Fibroblast of lung (primary cell): ENCODE results near the gene RPS16. TPM values are rescaled to one million over a fixed set of nuclear protein-coding genes. Genes with fewer than 3 reads are reported as not detected.

Source experiments
- DNase-seq, 2 donors: peaks; one replicate each; pipeline versions ENCODE4 v3.0.0 to v3.0.0-alpha.2; 2010; ENCODE audit warnings: low read depth in 2 of 2
- H2AFZ ChIP-seq: 2 replicates; pipeline ENCODE4 v1.5.1; 2012; ENCODE audit warnings: low read length, control low read depth, inconsistent platforms
- H3K27ac ChIP-seq: 2 replicates; pipeline ENCODE4 v1.5.1; 2011; ENCODE audit warnings: low read length, control low read depth; ENCODE audit not compliant: insufficient read depth
- H3K27me3 ChIP-seq: 2 replicates; pipeline ENCODE4 v1.5.1; 2011; ENCODE audit warnings: mild to moderate bottlenecking, low read length; ENCODE audit not compliant: control insufficient read depth, insufficient read depth
- H3K36me3 ChIP-seq: 2 replicates; pipeline ENCODE4 v1.5.1; 2011; ENCODE audit warnings: low read length; ENCODE audit not compliant: control insufficient read depth, insufficient read depth
- H3K4me1 ChIP-seq: 2 replicates; pipeline ENCODE4 v1.5.1; 2011; ENCODE audit warnings: low read length; ENCODE audit not compliant: control insufficient read depth, insufficient read depth; ENCODE audit errors: extremely low read depth
- H3K4me2 ChIP-seq: 2 replicates; pipeline ENCODE4 v1.5.1; 2011; ENCODE audit warnings: low read length, control low read depth; ENCODE audit not compliant: insufficient read depth; ENCODE audit errors: extremely low read depth
- H3K4me3 ChIP-seq, 4 experiments: fragments of 200-600 bp in 1 of 4; sonication (generic) in 1 of 4; replicated peaks in 1 of 4; 2 replicates each; pipeline ENCODE4 v1.5.1; 2011 to 2016; ENCODE audit warnings: low read length in 4 of 4, low read depth in 3 of 4, mild to moderate bottlenecking in 3 of 4, control low read depth in 2 of 4, inconsistent platforms in 1 of 4, mixed read lengths in 1 of 4; ENCODE audit not compliant: insufficient read depth in 1 of 4; ENCODE audit errors: control extremely low read depth in 1 of 4
- H3K79me2 ChIP-seq: 2 replicates; pipeline ENCODE4 v1.5.1; 2012; ENCODE audit warnings: mild to moderate bottlenecking, low read length, inconsistent platforms; ENCODE audit not compliant: control insufficient read depth, insufficient read depth
- H3K9ac ChIP-seq: 2 replicates; pipeline ENCODE4 v1.5.1; 2011; ENCODE audit warnings: mild to moderate bottlenecking, low read length, control low read depth; ENCODE audit not compliant: insufficient read depth
- H3K9me3 ChIP-seq: 2 replicates; pipeline ENCODE4 v1.5.1; 2012; ENCODE audit warnings: low read depth, low read length; ENCODE audit not compliant: control insufficient read depth, insufficient read depth
- H4K20me1 ChIP-seq: 2 replicates; pipeline ENCODE4 v1.5.1; 2011; ENCODE audit warnings: low read length; ENCODE audit not compliant: control insufficient read depth, insufficient read depth; ENCODE audit errors: extremely low read depth
- EZH2 ChIP-seq: IDR thresholded peaks from 2 replicates; pipeline ENCODE4 v1.5.1; 2012; ENCODE audit warnings: low read length, control low read depth, mild to moderate bottlenecking; ENCODE audit errors: missing control alignments
- polyA plus RNA-seq, 2 donors: library from polyadenylated mRNA; depleted of rRNA in 1 of 2; stranded (reverse) in 1 of 2; unstranded in 1 of 2; fragments of >200 nt; gene quantifications; 2 replicates each; pipeline ENCODE4 v1.2.1, GENCODE V29; 2011 to 2012; ENCODE audit warnings: missing spikeins in 1 of 2
- total RNA-seq: library from RNA; depleted of rRNA; stranded (reverse); fragments of >200 nt; gene quantifications from 2 replicates; pipeline ENCODE4 v1.2.1, GENCODE V29; 2014
- TF ChIP-seq, protein P1 (sequence below), 2 donors: IDR thresholded peaks in 1 of 2; conservative IDR thresholded peaks in 1 of 2; 1 replicate in 1 of 2; 2 replicates in 1 of 2; pipeline ENCODE4 v1.5.1; 2011 to 2012; ENCODE audit warnings: low read length in 2 of 2, control low read depth in 1 of 2, inconsistent platforms in 1 of 2, low read depth in 1 of 2, mild to moderate bottlenecking in 1 of 2

Gene RPS16
- total and polyA plus RNA-seq, 2 donors (not counting 1 experiment from before 2014, with no cell fraction given): 149 to 1,704 TPM

DNA sequence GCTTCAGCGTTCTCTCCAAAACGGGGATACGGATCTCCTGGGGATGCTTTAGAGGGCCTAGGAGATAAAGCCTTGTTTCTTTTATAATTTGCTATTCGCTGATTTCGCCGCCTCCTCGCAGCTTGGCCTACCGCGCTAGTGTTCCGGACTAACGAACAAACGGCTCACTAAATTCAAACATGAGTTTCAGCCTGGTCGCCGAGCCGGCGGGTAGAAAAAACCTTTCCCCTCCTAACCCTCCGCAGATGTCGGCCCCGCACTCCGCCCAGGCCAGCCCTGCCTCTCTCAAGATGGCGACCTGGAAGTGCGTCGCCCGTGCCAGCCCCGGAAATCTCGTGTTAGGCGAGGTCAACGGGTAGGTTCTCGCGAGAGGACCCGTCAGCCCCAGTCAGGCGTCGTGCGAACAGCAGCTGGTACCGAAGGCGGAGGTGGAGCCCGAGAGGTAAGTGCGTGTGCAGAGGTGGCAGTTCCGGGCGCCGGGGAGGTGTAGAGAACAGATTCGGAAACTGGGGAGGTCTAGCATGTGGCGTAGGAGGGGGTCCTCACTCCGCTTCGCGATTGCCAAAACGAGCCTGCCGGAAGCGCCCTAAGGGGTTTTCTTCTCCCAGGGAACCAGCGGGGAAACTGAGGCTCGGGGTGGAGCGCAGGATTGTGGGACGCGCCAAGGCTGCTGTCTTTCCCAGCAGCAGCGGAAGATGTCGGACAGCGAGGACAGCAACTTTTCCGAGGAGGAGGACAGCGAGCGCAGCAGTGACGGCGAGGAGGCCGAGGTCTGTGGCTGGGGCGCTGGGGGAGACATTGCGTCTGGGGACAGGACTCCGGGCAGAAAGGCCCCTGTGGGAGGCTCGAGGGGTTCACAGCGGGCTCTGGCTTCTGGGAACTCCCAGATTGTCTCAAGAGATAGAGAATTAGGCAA lies 9.7 kb upstream of the RPS16 start, which contains the start of gene SUPT5H:
Gene SUPT5H (plus strand): TSS at position 387 of the 916 bp plus-strand sequence. CDS start 309 bp downstream, at position 696.
- Histone ChIP-seq H3K79me2 (peaks cover 57% of the 10 kb centered on the region), H3K4me2 (peak within 1 kb of the TSS; percentile 95), H2AFZ (peak within 1 kb of the TSS; percentile 72), H3K4me1 (peaks cover 13% of the 10 kb centered on the region), H3K36me3 (peaks cover 4% of the 10 kb centered on the region), H3K27ac (peak within 1 kb of the TSS; percentile 88), H3K9ac (peak within 1 kb of the TSS; percentile 84), H3K4me3 (peak within 1 kb of the TSS; percentile 51 to 99 (median 79)), H3K9me3 (no peaks in the 10 kb centered on the region), H3K27me3 (no peaks in the 10 kb centered on the region), H4K20me1 (no peaks in the 10 kb centered on the region)
- TF ChIP-seq, protein P1, sequence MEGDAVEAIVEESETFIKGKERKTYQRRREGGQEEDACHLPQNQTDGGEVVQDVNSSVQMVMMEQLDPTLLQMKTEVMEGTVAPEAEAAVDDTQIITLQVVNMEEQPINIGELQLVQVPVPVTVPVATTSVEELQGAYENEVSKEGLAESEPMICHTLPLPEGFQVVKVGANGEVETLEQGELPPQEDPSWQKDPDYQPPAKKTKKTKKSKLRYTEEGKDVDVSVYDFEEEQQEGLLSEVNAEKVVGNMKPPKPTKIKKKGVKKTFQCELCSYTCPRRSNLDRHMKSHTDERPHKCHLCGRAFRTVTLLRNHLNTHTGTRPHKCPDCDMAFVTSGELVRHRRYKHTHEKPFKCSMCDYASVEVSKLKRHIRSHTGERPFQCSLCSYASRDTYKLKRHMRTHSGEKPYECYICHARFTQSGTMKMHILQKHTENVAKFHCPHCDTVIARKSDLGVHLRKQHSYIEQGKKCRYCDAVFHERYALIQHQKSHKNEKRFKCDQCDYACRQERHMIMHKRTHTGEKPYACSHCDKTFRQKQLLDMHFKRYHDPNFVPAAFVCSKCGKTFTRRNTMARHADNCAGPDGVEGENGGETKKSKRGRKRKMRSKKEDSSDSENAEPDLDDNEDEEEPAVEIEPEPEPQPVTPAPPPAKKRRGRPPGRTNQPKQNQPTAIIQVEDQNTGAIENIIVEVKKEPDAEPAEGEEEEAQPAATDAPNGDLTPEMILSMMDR (conservative IDR thresholded peaks at IDR 0.05 in 1 of 2, IDR thresholded peaks at IDR 0.05 in 1 of 2; ENCODE audit: low read depth in 1 of 2, low read length in 2 of 2): no peak
- no peak for TF ChIP-seq EZH2
- DNase-seq: peak; percentile 95 to 97

- Histone ChIP-seq H3K4me3 (peak overlapping the region; percentile 51 to 99 (median 79)), H3K4me1 (peaks cover 13% of the 10 kb centered on the region), H2AFZ (no peak overlapping the region), H3K79me2 (peaks cover 49% of the 10 kb centered on the region), H3K36me3 (peaks cover 2% of the 10 kb centered on the region), H3K9ac (peak overlapping the region; percentile 84), H3K27ac (peak overlapping the region; percentile 88), H3K4me2 (peak overlapping the region; percentile 95), H3K27me3 (no peaks in the 10 kb centered on the region), H3K9me3 (no peaks in the 10 kb centered on the region), H4K20me1 (no peaks in the 10 kb centered on the region)
- TF ChIP-seq EZH2: no peak
- TF ChIP-seq, protein P1 (conservative IDR thresholded peaks at IDR 0.05 in 1 of 2, IDR thresholded peaks at IDR 0.05 in 1 of 2; ENCODE audit: low read depth in 1 of 2, low read length in 2 of 2): no peak
- DNase-seq: peak; percentile 32 to 38
These were observed 8.9 kb upstream of the RPS16 start for GRCh38 chr19:39444598-39445195.

GRCh38 chr19:39438270-39438934 lies 2.7 kb upstream of the RPS16 start:
- H3K27me3 ChIP-seq: no peaks in the 10 kb centered on the region
- no peak overlapping the region for H2AFZ ChIP-seq
- H4K20me1 ChIP-seq: no peaks in the 10 kb centered on the region
- no peak for TF ChIP-seq EZH2
- TF ChIP-seq, protein P1 (conservative IDR thresholded peaks at IDR 0.05 in 1 of 2, IDR thresholded peaks at IDR 0.05 in 1 of 2; ENCODE audit: low read depth in 1 of 2, low read length in 2 of 2): no peak
- peaks cover 13% of the 10 kb centered on the region for H3K4me1 ChIP-seq
- no peak overlapping the region for H3K27ac ChIP-seq
- no peak overlapping the region for H3K9ac ChIP-seq
- H3K36me3 ChIP-seq: peaks cover 7% of the 10 kb centered on the region
- H3K4me2 ChIP-seq: no peak overlapping the region
- no peaks in the 10 kb centered on the region for H3K9me3 ChIP-seq
- peaks cover 23% of the 10 kb centered on the region for H3K79me2 ChIP-seq
- H3K4me3 ChIP-seq: no peak overlapping the region
- DNase-seq: peak in 1 of 2 donors; percentile 41
